AG04449 (cell line): Measurements from ENCODE around the gene NEUROG1.

Experiments used
- CTCF ChIA-PET: fragments of 350-600 bp; formaldehyde crosslinking; extraction: SDS; loops from one replicate; lab custom pipeline; 2021; ENCODE audit warnings: antibody characterized with exemption; lab: Yijun Ruan, JAX
- POLR2A ChIA-PET: fragments of 400-600, 350-600 bp; formaldehyde crosslinking; extraction: SDS; loops from one replicate; lab custom pipeline; 2020; ENCODE audit warnings: antibody characterized with exemption, inconsistent platforms; lab: Yijun Ruan, JAX
- DNase-seq: peaks from one replicate; pipeline ENCODE4 v3.0.0-alpha.2; 2010; ENCODE audit warnings: low read depth, low spot score
- H3K4me3 ChIP-seq: 2 replicates; pipeline ENCODE4 v1.5.1; 2011; ENCODE audit warnings: low read depth, mild to moderate bottlenecking, control low read depth, low read length
- CTCF ChIP-seq: IDR thresholded peaks from one replicate; pipeline ENCODE4 v1.5.1; 2011; ENCODE audit warnings: mild to moderate bottlenecking, moderate library complexity, low read length, control low read depth, inconsistent platforms; ENCODE audit not compliant: insufficient read depth; ENCODE audit errors: missing control alignments

Gene NEUROG1, protein sequence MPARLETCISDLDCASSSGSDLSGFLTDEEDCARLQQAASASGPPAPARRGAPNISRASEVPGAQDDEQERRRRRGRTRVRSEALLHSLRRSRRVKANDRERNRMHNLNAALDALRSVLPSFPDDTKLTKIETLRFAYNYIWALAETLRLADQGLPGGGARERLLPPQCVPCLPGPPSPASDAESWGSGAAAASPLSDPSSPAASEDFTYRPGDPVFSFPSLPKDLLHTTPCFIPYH

GRCh38 chr5:135535820-135536801 lies at the start of gene NEUROG1:
NEUROG1 (minus strand) TSS chr5:135535964; CDS start chr5:135535690, 274 bp downstream.
- ChIA-PET POLR2A (no interaction called here), CTCF (interaction anchor here (2.3 to 5.1 kb wide), 2 partner anchors 17 to 71 kb away, joined by 14 to 39 read pairs; no protein-coding TSS in a partner anchor)
- no peak for TF ChIP-seq CTCF
- no peak within 1 kb of the TSS for H3K4me3 ChIP-seq
- no peak for DNase-seq

- H3K4me3 ChIP-seq, result no peak overlapping the region
- ChIA-PET POLR2A (no interaction called here), CTCF (interaction anchor here (0.9 to 1.0 kb wide), 3 partner anchors 16 to 24 kb away, joined by 3 to 6 read pairs (median 4); no protein-coding TSS in a partner anchor)
- no peak for TF ChIP-seq CTCF
- no peak for DNase-seq
Observed at GRCh38 chr5:135584918-135585317, 49.2 kb upstream of the NEUROG1 start.

DNA sequence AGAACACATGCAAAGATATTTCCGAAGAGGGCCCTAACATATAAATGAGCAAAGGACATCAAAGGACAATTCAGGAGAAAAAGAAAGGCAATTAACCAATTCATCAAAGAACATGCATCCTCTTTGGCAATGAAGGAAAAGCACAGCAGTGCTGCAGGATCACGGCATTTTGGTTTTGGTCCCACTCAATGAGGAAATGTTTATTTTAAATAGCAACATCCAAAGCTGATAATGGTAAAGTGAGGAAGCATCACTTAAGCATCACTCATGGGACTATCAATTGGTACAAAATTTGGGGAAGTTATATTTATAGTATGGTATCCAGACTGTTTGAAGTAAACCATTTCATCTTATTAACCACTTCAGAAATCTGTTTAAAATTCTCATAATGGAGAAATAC lies 48.5 kb upstream of the NEUROG1 start:
- DNase-seq, result no peak
- TF ChIP-seq CTCF, result no peak
- ChIA-PET POLR2A (no interaction called here), CTCF (interaction anchor here (0.9 to 1.0 kb wide), 2 partner anchors 18 to 23 kb away, joined by 4 to 6 read pairs; no protein-coding TSS in a partner anchor)
- no peak overlapping the region for H3K4me3 ChIP-seq

DNA sequence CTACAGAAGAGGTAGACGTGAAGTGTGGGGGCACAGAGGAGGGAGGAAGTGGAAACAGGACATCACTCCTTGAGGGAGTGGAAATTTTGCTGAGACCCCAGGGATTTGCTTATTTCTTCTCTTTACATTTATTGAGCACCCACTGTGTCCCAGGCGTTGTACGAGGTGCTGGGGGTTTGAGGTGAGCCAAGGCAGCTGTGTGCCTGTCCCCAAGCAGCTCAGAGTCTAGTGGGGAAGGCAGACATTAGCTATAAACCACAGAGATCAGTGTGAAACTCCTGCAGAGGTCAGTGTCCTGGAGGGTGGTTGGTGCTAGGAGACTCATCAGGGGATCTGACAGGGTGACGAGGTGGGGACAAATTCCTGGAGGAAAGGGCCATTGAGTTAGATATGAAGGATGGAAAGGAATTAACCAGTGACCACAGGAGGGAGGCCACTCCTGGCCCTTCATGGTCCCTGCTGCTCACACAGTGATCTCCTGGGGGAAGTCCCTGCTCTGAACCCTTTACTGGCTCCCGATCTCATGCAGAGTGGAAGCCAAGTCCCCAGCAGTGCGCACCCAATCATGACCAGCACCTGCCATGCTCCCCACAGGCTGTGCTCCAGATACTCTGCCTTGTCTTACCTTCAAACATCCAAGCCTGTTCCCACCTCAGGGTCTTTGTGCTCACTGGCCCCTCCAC lies 46.5 kb upstream of the NEUROG1 start:
- no peak overlapping the region for H3K4me3 ChIP-seq
- ChIA-PET POLR2A (no interaction called here), CTCF (interaction anchor here (1.3 to 11.2 kb wide), 2 partner anchors 19 to 127 kb away, joined by 3 to 180 read pairs; no protein-coding TSS in a partner anchor)
- DNase-seq, result no peak
- TF ChIP-seq CTCF, result no peak

DNA sequence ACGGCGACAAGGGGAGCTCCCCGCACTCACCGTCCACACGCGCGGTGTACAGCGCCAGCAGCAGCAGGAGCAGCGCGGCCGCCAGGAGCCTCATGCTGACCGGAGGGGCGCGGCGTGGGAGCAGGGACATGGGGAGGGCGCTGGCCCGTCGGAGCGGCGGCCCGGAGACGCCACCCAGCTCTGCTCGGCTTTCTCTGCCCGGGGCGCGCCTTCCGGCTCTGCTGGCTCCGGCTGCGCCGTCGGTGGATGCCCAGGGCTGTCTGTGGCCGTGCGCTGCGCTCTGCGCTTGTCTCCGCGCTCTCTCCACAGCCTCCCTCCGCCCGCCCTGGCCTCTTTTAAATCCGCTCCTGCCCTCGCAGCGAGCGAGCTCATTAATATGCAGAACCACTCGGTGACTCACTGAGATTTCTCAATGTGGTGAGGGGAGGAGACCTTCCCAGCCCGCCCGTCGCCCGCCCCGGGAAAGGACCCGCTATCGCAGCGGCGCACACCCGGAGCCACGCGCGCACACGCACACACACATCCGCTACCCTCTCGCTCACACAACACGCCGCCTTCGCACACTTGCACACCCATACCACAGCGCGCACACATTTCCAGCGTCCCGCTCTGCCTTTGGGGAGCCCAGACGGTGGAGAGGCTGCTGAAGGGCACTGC lies 43.0 kb upstream of the NEUROG1 start, which contains the start of gene CXCL14:
Gene CXCL14, minus strand, starts transcription at position 307 of the 657 bp plus-strand sequence. Its CDS starts 213 bp downstream, at position 94.
- DNase-seq, result no peak
- ChIA-PET CTCF (interaction anchor here (0.8 to 35.6 kb wide), 5 partner anchors 8 to 117 kb away, joined by 3 to 2422 read pairs (median 24); partner anchors contain the start of genes DCANP1 and TIFAB), POLR2A (no interaction called here)
- no peak for TF ChIP-seq CTCF
- peak within 1 kb of the TSS; percentile 50 for H3K4me3 ChIP-seq
